H9 (cell line): Measurements from ENCODE around the gene TSG101. TPM values are rescaled to one million over a fixed set of nuclear protein-coding genes. Genes with fewer than 3 reads are reported as not detected.

Experiments used
- DNase-seq: peaks from one replicate; pipeline ENCODE4 v3.0.0-alpha.2; 2017
- H2AFZ ChIP-seq: one replicate; pipeline ENCODE4 v1.6.1; 2013; ENCODE audit warnings: mild to moderate bottlenecking, low read length, control low read depth, moderate library complexity
- H2AK5ac ChIP-seq: 2 replicates; pipeline ENCODE4 v1.6.1; 2013; ENCODE audit warnings: low read length, control low read depth, mixed read lengths; ENCODE audit not compliant: insufficient read length
- H2BK120ac ChIP-seq: one replicate; pipeline ENCODE4 v1.6.1; 2013; ENCODE audit warnings: low read depth, mild to moderate bottlenecking, low read length, control low read depth, inconsistent platforms; ENCODE audit not compliant: poor library complexity, severe bottlenecking
- H2BK12ac ChIP-seq: 2 replicates; pipeline ENCODE4 v1.6.1; 2013; ENCODE audit warnings: low read length, control low read depth, mixed read lengths, low read depth; ENCODE audit not compliant: insufficient read length
- H2BK15ac ChIP-seq: 2 replicates; pipeline ENCODE4 v1.6.1; 2013; ENCODE audit warnings: low read depth, low read length, control low read depth
- H2BK20ac ChIP-seq: one replicate; pipeline ENCODE4 v1.6.1; 2013; ENCODE audit warnings: low read depth, mild to moderate bottlenecking, low read length, control low read depth, inconsistent platforms; ENCODE audit not compliant: poor library complexity, severe bottlenecking
- H2BK5ac ChIP-seq: 2 replicates; pipeline ENCODE4 v1.6.1; 2013; ENCODE audit warnings: low read length, control low read depth, mixed read lengths; ENCODE audit not compliant: insufficient read length
- H3K14ac ChIP-seq: 2 replicates; pipeline ENCODE4 v1.6.1; 2013; ENCODE audit warnings: low read length, control low read depth; ENCODE audit not compliant: insufficient read depth
- H3K18ac ChIP-seq: 2 replicates; pipeline ENCODE4 v1.6.1; 2013; ENCODE audit warnings: low read depth, mild to moderate bottlenecking, mixed read lengths, low read length, control low read depth; ENCODE audit not compliant: insufficient read length
- H3K23ac ChIP-seq: 2 replicates; pipeline ENCODE4 v1.6.1; 2013; ENCODE audit warnings: low read length, control low read depth, mixed read lengths, low read depth; ENCODE audit not compliant: insufficient read length
- H3K23me2 ChIP-seq: 2 replicates; pipeline ENCODE4 v1.6.1; 2013; ENCODE audit warnings: low read depth, mild to moderate bottlenecking, mixed read lengths, low read length, control low read depth; ENCODE audit not compliant: insufficient read length, poor library complexity, severe bottlenecking
- H3K27ac ChIP-seq: 2 replicates; pipeline ENCODE4 v1.5.1; 2013; ENCODE audit warnings: low read length, control low read depth, mixed read lengths, low read depth; ENCODE audit not compliant: insufficient read length
- H3K27me3 ChIP-seq: 2 replicates; pipeline ENCODE4 v1.6.1; 2013; ENCODE audit warnings: low read length, control low read depth, inconsistent platforms; ENCODE audit not compliant: insufficient read depth
- H3K4ac ChIP-seq: 2 replicates; pipeline ENCODE4 v1.6.1; 2013; ENCODE audit warnings: low read depth, mild to moderate bottlenecking, control low read depth, inconsistent platforms, low read length, moderate library complexity
- H3K4me1 ChIP-seq: 2 replicates; pipeline ENCODE4 v1.6.1; 2013; ENCODE audit warnings: low read length, control low read depth, inconsistent platforms; ENCODE audit not compliant: insufficient read depth
- H3K4me2 ChIP-seq: 2 replicates; pipeline ENCODE4 v1.6.1; 2013; ENCODE audit warnings: low read length, control low read depth, mixed read lengths; ENCODE audit not compliant: insufficient read length, insufficient read depth
- H3K56ac ChIP-seq: 2 replicates; pipeline ENCODE4 v1.6.1; 2013; ENCODE audit warnings: low read depth, mild to moderate bottlenecking, mixed read lengths, low read length, control low read depth; ENCODE audit not compliant: insufficient read length
- H3K79me1 ChIP-seq: 2 replicates; pipeline ENCODE4 v1.6.1; 2013; ENCODE audit warnings: low read depth, mild to moderate bottlenecking, moderate library complexity, low read length, control low read depth, inconsistent platforms; ENCODE audit not compliant: insufficient read depth, poor library complexity, severe bottlenecking
- H3K79me2 ChIP-seq: 2 replicates; pipeline ENCODE4 v1.6.1; 2013; ENCODE audit warnings: low read length, control low read depth, inconsistent platforms; ENCODE audit not compliant: insufficient read depth
- H3K9ac ChIP-seq: 2 replicates; pipeline ENCODE4 v1.6.1; 2013; ENCODE audit warnings: low read length, control low read depth, mixed read lengths; ENCODE audit not compliant: insufficient read length; ENCODE audit errors: extremely low read depth
- H3K9me3 ChIP-seq: one replicate; pipeline ENCODE4 v1.6.1; 2013; ENCODE audit warnings: low read depth, low read length, inconsistent platforms; ENCODE audit not compliant: control insufficient read depth
- H3T11ph ChIP-seq: one replicate; pipeline ENCODE4 v1.6.1; 2013; ENCODE audit warnings: mild to moderate bottlenecking, low read length, control low read depth, inconsistent platforms
- H4K20me1 ChIP-seq: one replicate; pipeline ENCODE4 v1.6.1; 2013; ENCODE audit not compliant: control insufficient read depth, insufficient read length, insufficient read depth
- H4K5ac ChIP-seq: 2 replicates; pipeline ENCODE4 v1.6.1; 2013; ENCODE audit warnings: low read depth, mild to moderate bottlenecking, mixed read lengths, low read length, control low read depth; ENCODE audit not compliant: insufficient read length
- H4K8ac ChIP-seq: replicated peaks from 2 replicates; pipeline ENCODE4 v1.6.1; 2013; ENCODE audit warnings: low read length, control low read depth, mixed read lengths, low read depth; ENCODE audit not compliant: insufficient read length
- H4K91ac ChIP-seq: 2 replicates; pipeline ENCODE4 v1.6.1; 2013; ENCODE audit warnings: low read depth, mild to moderate bottlenecking, moderate library complexity, mixed read lengths, low read length, control low read depth; ENCODE audit not compliant: insufficient read length
- H3K27ac Mint-ChIP-seq, 3 experiments: 2 replicates in 2 of 3; 3 replicates in 1 of 3; pipeline ENCODE4 v1.8.0; 2020 to 2021; ENCODE audit warnings: mixed read lengths in 3 of 3, mild to moderate bottlenecking in 1 of 3, moderate library complexity in 1 of 3
- H3K27me3 Mint-ChIP-seq: 2 replicates; pipeline ENCODE4 v1.8.0; 2021; ENCODE audit warnings: low read depth, mild to moderate bottlenecking, moderate library complexity, mixed read lengths
- H3K36me3 Mint-ChIP-seq, 3 experiments: 2 replicates in 2 of 3; 3 replicates in 1 of 3; pipeline ENCODE4 v1.8.0; 2020 to 2021; ENCODE audit warnings: low read depth in 3 of 3, mixed read lengths in 3 of 3; ENCODE audit not compliant: insufficient read depth in 1 of 3
- H3K4me1 Mint-ChIP-seq, 2 experiments: 2 replicates each; pipeline ENCODE4 v1.8.0; 2020; ENCODE audit warnings: mixed read lengths in 2 of 2
- H3K4me3 Mint-ChIP-seq, 2 experiments: 2 replicates in 1 of 2; 3 replicates in 1 of 2; pipeline ENCODE4 v1.8.0; 2020 to 2021; ENCODE audit warnings: mild to moderate bottlenecking in 2 of 2, mixed read lengths in 2 of 2, moderate library complexity in 1 of 2
- H3K9me3 Mint-ChIP-seq, 2 experiments: 2 replicates in 1 of 2; 3 replicates in 1 of 2; pipeline ENCODE4 v1.8.0; 2020; ENCODE audit warnings: mild to moderate bottlenecking in 2 of 2, mixed read lengths in 2 of 2, moderate library complexity in 1 of 2
- WGBS: extraction: QIAGEN DNeasy Blood & Tissue Kit; methylation state at CpG from one replicate; pipeline ENCODE4 v1.1.7; 2013; ENCODE audit warnings: missing lambda C conversion rate, low lambda C conversion rate, mixed read lengths; ENCODE audit not compliant: insufficient read length; ENCODE audit errors: extremely low coverage; 5-methylcytosine and 5-hydroxymethylcytosine counted together
- total RNA-seq: library from RNA; stranded (reverse); gene quantifications from 2 replicates; pipeline ENCODE4 v1.2.1, GENCODE V29; 2021
- TF ChIP-seq, protein P1 (sequence below): fragments of 200-600 bp; sonication (generic); conservative IDR thresholded peaks from 3 replicates; pipeline ENCODE4 v1.8.0; 2021; ENCODE audit warnings: antibody characterized with exemption, mild to moderate bottlenecking

The TSG101 gene
- total RNA-seq, 1 experiment from 2014 or later = 50.3 TPM

DNA sequence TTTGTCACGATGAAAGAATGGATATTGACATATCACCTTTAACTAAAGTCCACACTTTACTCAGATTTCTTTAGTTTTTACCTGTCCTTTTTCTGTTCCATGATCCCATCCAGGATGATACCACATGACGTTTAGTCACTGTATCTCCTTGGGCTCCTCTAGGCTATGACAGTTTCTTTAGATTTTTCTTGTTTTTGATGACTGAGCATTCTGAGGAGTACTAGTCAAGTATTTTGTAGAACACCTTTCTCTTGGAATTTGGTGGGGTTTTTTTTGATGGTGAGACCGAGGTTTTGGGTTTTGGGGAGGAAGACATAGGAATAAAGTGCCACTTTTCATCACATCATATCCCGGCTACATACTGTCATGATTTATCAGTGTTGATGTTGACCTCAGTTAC lies 67.1 kb downstream of the TSG101 start:
- H3K79me1 ChIP-seq = no peaks in the 10 kb centered on the region
- H3K23ac ChIP-seq = no peak overlapping the region
- Mint-ChIP-seq H3K27me3 (peaks cover 4% of the 10 kb centered on the region; the same call in 1 of the 2 replicates), H3K27ac (no peak overlapping the region), H3K4me1 (peaks cover 8 to 9% of the 10 kb centered on the region in 2 experiments), H3K36me3 (no peaks in the 10 kb centered on the region), H3K4me3 (no peak overlapping the region), H3K9me3 (no peaks in the 10 kb centered on the region)
- H3K9ac ChIP-seq = no peak overlapping the region
- H3K4ac ChIP-seq = no peak overlapping the region
- no peak overlapping the region for H2BK20ac ChIP-seq
- no peak overlapping the region for H3T11ph ChIP-seq
- H3K9me3 ChIP-seq = no peaks in the 10 kb centered on the region
- no peak overlapping the region for H4K5ac ChIP-seq
- H2BK15ac ChIP-seq = no peak overlapping the region
- H3K79me2 ChIP-seq = no peaks in the 10 kb centered on the region
- H2AK5ac ChIP-seq = no peak overlapping the region
- H4K91ac ChIP-seq = no peak overlapping the region
- no peaks in the 10 kb centered on the region for H3K27me3 ChIP-seq
- H4K8ac ChIP-seq = no peak overlapping the region
- H3K4me2 ChIP-seq = no peak overlapping the region
- H2AFZ ChIP-seq = no peak overlapping the region
- no peaks in the 10 kb centered on the region for H4K20me1 ChIP-seq
- H2BK12ac ChIP-seq = no peak overlapping the region
- TF ChIP-seq, protein P1, sequence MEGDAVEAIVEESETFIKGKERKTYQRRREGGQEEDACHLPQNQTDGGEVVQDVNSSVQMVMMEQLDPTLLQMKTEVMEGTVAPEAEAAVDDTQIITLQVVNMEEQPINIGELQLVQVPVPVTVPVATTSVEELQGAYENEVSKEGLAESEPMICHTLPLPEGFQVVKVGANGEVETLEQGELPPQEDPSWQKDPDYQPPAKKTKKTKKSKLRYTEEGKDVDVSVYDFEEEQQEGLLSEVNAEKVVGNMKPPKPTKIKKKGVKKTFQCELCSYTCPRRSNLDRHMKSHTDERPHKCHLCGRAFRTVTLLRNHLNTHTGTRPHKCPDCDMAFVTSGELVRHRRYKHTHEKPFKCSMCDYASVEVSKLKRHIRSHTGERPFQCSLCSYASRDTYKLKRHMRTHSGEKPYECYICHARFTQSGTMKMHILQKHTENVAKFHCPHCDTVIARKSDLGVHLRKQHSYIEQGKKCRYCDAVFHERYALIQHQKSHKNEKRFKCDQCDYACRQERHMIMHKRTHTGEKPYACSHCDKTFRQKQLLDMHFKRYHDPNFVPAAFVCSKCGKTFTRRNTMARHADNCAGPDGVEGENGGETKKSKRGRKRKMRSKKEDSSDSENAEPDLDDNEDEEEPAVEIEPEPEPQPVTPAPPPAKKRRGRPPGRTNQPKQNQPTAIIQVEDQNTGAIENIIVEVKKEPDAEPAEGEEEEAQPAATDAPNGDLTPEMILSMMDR = no peak
- no peak overlapping the region for H2BK120ac ChIP-seq
- H3K4me1 ChIP-seq = no peaks in the 10 kb centered on the region
- no peak overlapping the region for H3K14ac ChIP-seq
- no CpG with 5 or more reads among the region's 4 CpGs for WGBS
- no peaks in the 10 kb centered on the region for H3K23me2 ChIP-seq
- H2BK5ac ChIP-seq = no peak overlapping the region
- DNase-seq = no peak
- H3K27ac ChIP-seq = no peak overlapping the region
- no peak overlapping the region for H3K18ac ChIP-seq
- H3K56ac ChIP-seq = no peak overlapping the region
